Right lung (tissue), 5 donors: ENCODE results near the gene NIT1. TPM values are rescaled to one million over a fixed set of nuclear protein-coding genes. Genes with fewer than 3 reads are reported as not detected.
A peak's percentile ranks its signal among the peaks of the same experiment; 100 is the strongest.
"Not testable (repeated sequence)": the region's sequence is repeated elsewhere in the genome, so short reads cannot be mapped to it uniquely, and the experiment has no call there.

Source experiments
- DNase-seq, 2 donors: peaks; one replicate each; pipeline ENCODE4 v3.0.0-alpha.2; 2013
- polyA plus RNA-seq, 5 donors: library from polyadenylated mRNA; unstranded; fragments of 120-200 nt; gene quantifications; one replicate each; pipeline versions ENCODE4 v1.2.1 to v1.2.3, GENCODE V29; 2013; ENCODE audit warnings: inconsistent platforms in 1 of 5, low replicate concordance in 1 of 5; ENCODE audit not compliant: insufficient read length in 5 of 5, insufficient read depth in 1 of 5

NIT1 gene
- polyA plus RNA-seq, 5 donors, result 40.9 to 46.1 (median 42.5) TPM

DNA sequence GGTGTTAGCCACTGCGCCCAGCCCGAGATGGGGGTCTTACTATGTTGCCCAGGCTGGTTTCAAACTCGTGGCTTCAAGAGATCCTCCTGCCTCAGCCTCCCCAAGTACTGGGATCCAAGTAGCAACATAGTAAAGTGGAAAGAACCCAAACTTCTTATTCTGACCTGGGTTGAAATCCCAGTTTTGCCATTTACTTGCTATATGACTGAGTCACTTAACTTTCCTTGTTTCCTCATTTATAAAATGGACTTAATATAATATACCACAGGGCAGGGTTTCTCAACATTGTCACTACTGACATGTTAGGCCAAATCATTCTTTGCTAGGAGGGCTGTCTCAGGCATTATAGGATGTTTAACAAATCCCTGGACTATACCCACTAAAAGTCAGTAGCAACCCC lies 6.8 kb upstream of the NIT1 start:
- no peak for DNase-seq

DNA sequence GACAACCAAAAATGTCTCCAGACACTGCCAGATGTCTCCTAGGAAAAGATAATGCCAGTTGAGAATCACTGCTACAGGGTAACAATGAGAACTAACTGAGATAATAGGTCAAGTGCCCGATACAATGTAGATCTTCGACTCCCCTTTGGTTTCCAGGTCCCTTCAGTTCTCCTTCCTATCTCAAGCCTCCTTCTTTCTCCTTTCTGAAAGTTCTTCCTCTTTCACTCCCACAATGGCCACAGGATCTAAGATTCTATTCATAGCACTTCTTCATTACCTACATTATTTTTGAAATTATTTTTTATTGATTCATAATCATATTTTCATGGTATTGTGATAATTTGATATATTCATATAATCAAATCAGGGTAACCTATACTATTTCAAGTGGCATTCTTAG lies 6.4 kb upstream of the NIT1 start:
- no peak for DNase-seq

DNA sequence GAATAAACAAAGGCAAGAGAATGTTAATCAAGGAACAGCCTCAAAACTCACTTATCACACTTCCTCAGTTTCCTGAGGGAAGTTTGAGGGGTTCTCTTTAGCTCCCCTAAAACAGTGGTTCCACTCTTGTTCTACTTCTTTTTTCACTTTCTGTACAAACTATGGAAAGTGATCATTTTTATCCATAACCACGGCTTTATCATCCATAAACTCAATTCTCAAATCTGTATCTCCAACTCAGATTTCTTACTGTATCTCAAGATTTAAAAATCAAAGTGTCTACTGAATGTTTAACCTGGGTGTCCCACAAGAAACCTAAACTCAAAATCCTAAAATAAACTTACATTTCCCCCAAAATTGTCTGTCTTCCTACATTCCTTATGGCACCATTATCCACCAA lies 4.0 kb upstream of the NIT1 start:
- no peak for DNase-seq

DNA sequence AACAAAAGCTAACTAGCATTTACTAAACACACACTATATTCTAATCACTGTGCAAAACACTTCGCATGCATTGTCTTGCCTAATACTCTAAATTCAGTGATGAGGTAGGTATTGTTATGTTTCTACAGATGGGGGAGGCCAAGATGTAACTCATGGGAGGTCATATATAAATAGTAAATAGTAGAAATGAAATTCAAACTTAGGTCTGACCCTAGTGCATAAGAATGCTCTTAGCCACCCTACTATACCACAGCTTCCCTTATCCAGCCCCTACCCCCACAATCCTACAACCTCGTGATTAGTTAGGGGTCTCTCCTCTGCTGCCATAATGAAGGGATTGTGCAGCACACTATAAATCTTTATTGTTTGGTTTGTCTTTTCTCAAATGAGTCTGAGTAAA lies 3.3 kb upstream of the NIT1 start:
- no peak for DNase-seq

DNA sequence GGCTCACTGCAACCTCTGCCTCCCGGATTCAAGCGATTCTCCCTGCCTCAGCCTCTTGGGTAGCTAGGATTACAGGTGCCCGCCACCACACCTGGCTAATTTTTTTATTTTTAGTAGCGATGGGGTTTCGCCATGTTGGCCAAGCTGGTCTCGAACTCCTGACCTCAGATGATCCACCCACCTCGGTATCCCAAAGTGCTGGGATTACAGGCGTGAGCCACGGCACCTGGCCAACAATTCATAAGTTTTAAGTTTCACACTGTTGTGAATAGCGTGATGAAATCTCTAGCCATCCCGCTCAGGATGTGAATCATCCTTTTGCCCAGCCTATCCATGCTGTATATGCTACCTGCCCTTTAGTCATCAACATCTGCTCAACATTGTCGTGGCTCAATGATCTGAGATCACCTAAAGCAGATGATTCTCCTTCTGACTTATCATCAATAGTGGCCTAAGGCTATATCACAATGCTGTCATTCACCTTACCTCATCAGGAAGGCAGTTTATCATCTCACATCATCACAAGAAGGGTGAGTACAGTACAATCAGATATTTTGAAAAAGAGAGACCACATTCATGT lies 2.7 kb upstream of the NIT1 start:
- DNase-seq, result no peak

DNA sequence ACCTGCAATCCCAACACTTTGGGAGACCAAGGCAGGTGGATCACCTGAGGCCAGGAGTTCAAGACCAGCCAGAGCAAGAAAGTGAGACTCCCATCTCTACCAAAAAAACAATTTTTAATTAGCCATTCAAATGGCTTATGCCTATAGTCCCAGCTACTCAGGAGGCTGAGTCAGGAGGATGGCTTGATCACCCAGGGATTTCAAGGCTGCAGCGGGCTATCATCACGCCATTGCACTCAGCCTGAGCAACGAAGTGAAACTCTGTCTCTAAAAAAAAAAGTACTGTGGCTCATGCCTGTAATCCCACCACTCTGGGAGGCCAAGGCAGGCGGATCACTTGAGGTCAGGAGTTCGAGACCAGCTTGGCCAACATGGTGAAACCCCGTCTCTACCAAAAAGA lies 1.9 kb upstream of the NIT1 start:
- DNase-seq, result not testable (repeated sequence)

DNA sequence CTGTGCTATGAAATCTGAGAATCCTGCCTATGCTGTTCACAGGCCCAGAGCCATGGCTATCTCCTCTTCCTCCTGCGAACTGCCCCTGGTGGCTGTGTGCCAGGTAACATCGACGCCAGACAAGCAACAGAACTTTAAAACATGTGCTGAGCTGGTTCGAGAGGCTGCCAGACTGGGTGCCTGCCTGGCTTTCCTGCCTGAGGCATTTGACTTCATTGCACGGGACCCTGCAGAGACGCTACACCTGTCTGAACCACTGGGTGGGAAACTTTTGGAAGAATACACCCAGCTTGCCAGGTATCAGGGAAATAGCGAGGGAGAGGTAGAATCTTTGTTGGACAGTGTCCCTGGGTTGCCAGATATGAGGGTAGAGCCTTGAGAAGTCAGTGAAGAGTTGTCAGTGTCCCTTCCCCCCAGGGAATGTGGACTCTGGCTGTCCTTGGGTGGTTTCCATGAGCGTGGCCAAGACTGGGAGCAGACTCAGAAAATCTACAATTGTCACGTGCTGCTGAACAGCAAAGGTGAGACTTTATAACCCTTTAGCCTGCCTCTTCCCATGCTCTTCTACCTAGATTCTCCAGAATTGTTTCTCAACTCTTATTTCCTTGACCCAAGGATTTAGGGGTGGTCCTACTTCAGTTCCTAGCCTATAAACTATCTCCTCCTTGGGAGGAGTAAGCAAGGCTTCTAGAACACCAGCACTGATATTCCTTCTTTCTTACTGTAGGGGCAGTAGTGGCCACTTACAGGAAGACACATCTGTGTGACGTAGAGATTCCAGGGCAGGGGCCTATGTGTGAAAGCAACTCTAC lies 1.4 kb downstream of the NIT1 start:
- DNase-seq, result no peak

DNA sequence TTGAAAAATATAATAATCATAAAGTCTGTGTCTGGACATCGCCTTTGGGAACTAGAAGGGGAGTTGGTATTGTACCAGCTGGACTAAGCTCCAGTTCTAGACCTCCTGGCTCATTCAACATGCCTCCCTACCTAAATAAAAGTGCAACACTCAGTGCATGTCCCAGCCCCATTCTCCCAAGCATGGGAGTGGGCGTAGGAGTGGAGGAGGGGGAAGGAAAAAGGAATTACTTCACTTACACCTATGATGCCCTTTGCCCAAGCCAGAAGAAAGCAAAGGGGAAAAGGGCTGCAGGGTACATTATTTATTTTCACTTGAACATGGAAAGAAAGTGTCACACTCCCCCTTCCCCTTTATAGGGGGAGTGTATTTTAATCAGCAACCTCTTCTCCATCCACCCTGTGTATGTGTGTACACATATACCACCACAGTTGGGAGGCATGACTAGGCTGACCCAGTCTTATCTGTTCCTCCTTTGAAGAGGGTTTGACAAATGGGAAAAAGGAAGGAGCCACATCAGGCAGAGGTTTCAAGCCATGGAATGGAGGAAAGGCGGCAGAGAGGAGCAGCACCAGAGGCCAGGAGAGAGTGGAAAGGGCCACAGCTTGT lies 3.2 kb downstream of the NIT1 start:
- no peak for DNase-seq

DNA sequence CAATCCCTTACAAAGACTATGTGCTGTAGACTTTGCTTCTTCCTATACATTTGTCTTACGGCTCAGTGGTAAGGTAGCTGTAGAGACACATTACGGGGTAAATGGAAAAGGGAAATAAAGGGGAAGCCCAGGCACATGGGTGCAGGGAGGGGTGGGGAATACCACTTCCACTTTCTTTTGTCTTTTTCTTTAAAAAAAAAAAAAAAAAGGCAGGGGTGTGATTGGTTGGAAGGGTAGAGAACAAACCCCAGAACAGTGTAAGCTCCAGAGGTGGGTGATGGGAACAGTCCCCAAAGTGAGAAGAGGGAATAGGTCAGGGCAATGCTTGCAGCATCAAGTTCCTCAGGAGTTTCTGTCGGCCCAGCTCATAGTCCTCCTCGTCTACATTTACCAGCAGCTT lies 3.9 kb downstream of the NIT1 start:
- DNase-seq, result no peak

DNA sequence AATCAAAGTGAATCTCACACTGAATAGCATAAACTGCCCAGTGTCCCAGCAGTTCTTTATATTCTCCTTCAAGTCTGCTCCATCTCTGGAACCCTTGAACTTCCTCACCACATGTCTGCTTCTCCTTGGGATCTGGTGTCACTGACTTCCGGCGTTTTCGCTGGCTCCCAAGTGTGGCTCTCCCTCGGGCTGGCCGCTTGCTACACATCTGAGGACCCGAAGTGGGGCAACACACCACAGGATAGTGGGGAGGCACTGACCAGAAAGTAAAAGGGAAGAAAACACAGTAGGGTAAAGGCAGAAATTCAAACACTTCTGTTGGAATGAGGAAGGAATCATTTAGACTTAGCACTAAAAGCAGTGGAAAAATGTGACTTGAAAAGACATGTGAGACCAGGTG lies 5.1 kb downstream of the NIT1 start:
- DNase-seq, result no peak

DNA sequence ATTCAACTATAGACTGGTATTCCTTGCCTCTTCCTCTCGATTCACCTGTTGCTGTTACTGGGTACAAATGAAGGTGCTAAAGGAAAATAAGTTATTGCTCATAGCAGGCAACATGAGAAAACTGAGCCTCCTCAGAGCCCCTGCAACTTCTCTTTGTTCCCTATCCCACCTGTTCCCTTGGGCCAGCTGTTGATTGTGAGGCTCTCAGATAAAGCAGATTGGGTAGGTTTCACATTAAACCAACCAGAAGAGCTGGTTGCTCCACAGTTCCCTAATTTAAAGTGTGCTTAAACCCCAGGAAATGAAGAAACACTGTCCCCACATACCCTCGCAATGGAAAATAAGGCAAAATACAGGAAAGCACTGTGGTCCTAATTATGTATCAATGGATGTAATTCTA lies 9.7 kb downstream of the NIT1 start:
- DNase-seq, result no peak

DNA sequence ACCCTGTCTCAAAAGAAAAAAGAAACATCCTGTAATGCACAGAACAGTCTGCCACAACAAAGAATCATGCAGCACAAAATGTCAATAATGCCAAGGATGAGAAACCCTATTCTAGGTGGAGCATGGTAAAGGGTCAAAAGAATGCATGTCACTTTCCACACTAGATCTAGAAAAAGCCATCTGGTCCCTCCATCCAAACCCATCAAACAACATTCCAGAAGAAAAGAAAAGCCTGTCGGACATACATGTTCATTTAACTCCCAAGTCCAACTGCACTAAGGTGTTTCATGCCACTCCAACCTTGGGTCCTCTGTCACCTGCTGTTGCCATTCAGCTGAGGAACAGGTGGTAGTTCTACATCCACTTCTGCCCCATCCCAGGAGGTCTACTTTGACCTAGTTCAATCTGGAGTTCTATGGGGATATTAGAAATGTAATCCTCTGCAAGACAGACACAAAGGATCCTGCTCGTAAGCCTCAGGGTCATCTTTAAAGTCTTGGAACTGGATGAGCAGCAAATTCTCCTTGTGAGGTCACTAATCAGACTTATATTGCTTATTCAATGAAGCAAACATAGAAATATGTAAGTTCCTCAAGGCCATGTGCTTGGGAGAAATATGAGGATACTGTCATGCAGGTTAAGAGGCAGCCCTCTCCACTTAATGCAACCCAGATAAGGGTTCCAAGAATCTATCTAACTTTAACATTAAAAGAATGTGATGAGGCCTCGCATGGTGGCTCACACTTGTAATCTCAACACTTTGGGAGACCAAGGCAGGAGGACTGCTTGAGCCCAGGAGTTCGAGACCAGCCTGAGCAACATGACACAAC lies 10.9 kb downstream of the NIT1 start:
- no peak for DNase-seq

DNA sequence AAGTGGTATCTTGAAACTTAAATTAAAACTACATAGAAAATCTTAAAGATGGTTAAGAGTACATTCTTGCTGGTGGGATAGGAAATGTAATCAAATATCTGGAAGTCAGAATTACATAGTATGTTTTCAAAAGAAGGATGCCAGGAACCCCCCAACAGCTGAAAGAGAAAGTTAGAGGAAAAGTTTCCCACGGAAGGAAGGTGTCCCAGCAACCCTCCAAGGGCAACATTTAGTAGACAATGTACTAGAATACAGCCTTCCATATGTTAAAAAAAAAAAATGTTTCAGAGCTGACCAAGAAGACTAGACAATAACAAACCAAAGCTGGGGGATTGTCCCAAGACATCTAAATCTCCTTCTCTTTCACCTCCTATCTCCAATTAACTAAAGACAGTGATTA lies 12.4 kb downstream of the NIT1 start:
- DNase-seq, result no peak

DNA sequence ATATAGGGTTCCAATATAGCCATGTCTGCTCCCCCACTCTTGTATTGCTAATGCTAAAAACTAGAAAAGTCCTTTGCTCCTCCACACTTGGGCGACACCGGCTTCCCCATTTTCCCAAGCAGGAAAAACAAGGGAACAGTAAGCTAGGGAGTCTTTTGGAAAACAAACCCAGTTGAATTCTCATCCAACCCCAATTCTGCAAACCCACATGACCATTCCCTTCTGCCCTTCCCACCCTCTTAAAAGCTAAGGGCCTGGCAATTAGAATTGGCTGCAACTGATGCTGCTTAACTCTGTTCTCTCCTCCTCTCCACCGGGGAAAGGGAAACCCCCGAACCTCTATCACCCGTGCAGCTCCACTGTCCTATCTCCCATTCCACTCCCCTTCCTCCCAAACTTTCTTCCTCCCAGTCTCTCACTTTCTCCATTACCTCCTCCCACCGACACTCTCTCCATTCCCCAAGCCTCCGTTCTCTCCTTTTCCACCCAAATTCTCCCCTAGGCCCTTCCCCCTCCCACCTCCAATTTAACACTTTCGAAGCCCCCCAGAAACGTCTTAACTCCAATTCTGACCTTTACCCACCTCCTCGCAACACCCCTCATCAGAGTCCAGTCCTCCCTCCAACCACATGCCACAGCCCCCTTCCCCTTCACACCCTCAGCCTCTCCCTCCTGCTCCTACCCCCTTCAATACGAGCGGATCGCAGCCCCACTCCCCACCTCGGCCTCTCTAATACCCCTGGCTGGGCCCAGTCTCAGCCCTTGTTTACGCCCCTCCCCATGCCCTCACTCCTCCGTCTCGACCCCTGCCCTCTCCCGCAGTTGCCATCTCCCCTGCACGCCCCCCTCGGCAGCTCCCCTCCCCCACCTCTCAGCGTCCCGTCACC lies 13.9 kb downstream of the NIT1 start:
- peak in 1 of 2 donors; percentile 36 for DNase-seq

DNA sequence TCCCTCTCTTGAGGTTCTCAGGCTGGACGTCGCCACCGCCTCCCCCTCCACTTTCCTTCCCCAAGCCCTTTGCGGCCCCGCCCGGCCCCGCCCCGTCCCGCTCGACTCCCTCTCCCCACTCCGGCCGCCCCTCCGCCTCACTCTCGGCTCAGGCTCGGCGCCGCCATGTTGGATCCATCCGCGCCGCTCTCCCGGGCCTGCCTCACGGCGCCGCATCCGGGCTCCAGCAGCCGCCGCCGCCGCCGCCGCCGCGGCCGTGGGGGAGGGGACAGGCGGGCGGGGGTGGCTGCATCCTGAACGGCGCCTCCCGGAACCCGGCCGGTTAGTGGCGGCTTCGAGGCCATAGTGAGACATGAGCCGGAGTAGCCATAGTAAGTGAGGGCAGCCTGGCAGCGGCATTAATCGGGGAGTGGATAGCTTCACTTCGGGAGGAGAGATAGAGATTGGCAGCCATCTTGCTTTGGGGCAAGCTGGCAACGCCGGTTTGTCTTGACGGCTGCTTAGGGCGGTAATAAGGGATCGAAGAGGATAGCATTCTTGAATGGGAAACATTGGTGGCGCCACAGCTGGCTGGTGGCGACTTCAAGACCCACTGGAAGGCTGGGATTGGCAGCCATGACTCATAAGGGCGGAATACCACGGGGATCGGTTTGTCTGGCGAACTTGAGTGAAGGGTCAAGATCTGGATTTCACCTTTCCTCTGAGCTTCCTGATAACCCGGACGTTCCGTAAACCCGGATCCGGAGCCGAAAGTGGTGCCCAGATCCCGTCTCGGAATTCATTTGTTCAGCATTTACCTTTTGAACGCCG lies 14.7 kb downstream of the NIT1 start, which contains the start of gene DEDD:
Gene DEDD, minus strand, starts transcription at position 258 of the 810 bp plus-strand sequence. CDS start 8,205 bp downstream, outside the sequence.
- peak; percentile 91 to 95 for DNase-seq

DNA sequence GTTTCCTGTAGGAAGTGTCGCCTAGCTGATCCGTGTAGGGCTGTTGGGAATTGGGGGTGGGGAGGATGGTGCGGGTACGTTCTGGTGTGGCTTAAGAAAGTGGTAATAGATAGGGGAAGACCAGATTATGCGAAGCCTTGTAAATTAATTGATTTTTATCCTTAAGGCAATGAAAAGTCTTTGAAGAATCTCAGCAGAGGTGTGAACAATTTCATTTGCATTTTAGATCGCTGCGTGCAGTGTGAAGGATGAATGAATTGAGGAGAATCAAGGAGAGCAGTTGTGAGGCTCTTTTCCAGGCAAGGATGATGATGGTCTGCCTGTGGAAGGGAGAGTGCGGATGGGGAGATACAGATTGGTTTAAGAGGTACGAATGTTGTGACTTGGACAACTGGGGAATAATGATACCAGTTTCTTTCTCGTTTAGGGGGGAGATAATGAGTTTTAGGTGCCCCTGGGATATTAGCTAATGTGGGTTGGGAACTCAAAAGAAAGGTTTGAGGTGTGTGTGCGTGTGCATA lies 15.4 kb downstream of the NIT1 start:
- DNase-seq, result no peak

DNA sequence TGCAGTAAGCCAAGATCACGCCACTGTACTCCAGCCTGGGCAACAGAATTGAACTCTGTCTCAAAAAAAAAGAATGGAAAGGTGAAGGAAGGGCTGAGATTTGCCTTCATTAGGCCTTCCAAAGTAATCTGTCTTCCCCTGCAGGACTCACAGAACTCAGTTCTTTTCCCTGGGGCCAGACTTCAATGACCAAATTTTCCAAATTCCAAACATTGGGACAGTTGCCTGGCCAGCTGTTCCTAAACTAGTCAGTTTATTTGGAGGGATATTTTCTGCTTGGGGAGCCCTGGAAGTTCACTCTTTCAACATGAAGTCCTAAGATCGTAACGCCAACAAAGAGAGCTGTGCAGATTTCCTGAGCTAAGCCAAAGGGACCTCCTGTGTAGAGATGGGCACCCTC lies 20.0 kb downstream of the NIT1 start:
- no peak for DNase-seq

DNA sequence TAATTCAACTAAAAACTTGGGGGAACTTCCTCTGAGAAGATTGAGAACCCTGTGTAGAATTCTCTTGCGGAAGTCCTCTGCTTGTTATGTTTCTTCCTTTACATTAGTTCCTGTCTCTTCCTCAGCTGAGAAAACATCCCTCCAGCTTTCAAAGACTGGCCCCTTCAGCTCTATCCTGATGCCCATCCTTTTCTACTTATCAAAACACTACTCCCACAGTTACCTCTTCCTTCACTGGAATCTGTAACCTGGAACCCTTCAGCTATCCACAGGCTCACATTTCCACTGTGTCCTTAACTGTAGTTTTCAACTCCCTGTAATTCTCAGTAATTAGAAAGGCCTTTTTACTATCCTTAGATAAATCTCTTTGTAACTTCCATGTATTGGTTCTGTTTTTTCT lies 20.5 kb downstream of the NIT1 start:
- no peak for DNase-seq

DNA sequence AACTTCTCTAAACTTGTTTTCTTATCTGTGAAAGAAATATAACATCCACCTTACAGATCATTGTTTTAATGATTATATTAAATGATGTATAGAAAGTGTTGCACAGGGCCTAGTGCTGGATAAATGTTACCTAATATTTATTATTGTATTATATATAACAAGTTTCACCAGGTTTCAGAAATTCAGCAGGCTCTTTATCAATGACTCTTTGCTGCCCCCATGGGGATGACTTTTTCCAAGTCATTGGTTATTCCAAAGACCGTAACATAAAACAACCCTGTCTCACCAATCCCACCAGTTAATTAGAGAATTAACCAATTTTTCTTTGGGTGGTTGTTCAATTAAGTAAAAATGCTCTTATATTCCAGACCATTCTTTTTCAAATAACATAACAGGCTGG lies 21.9 kb downstream of the NIT1 start:
- peak in 1 of 2 donors; percentile 36 for DNase-seq
